Breast epithelium (tissue), 3 donors: Measurements from ENCODE around the gene PLPP1.

Experiments used
- POLR2A ChIP-seq: fragments of 450-650 bp; IDR thresholded peaks from one replicate; pipeline ENCODE4 v1.6.1; 2016; ENCODE audit warnings: antibody characterized with exemption, mild to moderate bottlenecking, moderate library complexity
- POLR2AphosphoS5 ChIP-seq, 3 donors: sonication (generic); formaldehyde crosslinking; IDR thresholded peaks; one replicate each; pipeline ENCODE4 v1.6.1; 2017; ENCODE audit warnings: antibody characterized with exemption in 3 of 3
- TF ChIP-seq, protein P1 (sequence below), 3 donors: fragments of 450-650 bp; IDR thresholded peaks; one replicate each; pipeline ENCODE4 v1.5.1; 2016 to 2017; ENCODE audit warnings: antibody characterized with exemption in 3 of 3, mild to moderate bottlenecking in 3 of 3, moderate library complexity in 3 of 3

DNA sequence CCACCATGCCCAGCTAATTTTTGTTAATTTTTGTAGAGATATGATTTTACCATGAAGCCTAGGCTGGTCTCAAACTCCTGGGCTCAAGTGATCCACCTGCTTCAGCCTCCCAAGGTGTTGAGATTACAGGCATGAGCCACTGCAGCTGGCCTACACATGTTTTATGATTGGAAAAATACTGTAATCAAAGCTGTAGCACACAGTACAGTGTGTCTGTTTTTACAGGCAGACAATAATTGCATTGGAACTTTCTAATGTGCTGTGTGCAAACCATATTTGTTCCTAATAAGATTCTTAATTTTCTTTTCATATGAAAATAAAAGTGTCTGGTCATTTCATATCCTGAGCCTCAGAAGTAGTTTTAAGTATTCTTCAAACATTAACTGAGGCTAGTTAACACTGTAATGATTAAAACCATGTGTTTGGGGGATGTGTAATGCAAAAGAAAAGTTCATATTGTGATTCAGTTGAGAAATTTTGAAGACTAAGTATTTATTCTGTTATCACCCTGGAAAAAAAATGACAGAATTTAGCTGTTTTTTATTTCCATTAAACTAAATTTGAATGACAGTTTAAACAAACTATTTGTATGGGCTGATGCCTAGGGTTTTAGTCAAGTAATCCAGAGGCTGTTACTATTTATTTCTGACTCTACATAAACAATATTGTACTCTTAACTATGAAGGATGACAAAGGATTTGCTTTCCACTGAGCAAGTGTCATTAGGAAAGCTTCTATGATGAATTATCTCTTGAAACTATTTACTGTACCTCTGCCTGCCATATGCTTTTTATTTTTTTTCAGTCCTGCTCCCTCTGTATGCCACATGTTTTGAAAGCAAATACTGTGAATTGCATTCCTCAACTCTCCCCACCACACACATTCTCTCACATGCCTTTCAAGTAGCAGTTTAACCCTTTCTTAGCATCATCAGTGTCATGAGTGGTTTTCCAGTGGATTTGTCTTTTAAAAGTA, 115.5 kb downstream of the PLPP1 start:
- TF ChIP-seq, protein P1, sequence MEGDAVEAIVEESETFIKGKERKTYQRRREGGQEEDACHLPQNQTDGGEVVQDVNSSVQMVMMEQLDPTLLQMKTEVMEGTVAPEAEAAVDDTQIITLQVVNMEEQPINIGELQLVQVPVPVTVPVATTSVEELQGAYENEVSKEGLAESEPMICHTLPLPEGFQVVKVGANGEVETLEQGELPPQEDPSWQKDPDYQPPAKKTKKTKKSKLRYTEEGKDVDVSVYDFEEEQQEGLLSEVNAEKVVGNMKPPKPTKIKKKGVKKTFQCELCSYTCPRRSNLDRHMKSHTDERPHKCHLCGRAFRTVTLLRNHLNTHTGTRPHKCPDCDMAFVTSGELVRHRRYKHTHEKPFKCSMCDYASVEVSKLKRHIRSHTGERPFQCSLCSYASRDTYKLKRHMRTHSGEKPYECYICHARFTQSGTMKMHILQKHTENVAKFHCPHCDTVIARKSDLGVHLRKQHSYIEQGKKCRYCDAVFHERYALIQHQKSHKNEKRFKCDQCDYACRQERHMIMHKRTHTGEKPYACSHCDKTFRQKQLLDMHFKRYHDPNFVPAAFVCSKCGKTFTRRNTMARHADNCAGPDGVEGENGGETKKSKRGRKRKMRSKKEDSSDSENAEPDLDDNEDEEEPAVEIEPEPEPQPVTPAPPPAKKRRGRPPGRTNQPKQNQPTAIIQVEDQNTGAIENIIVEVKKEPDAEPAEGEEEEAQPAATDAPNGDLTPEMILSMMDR (IDR thresholded peaks at IDR 0.05): no peak
- TF ChIP-seq POLR2AphosphoS5 (IDR thresholded peaks at IDR 0.05) (no peak), POLR2A (no peak)
